PC-3 (cell line): ENCODE measurements around the gene GSC2. TPM values are rescaled to one million over a fixed set of nuclear protein-coding genes. Genes with fewer than 3 reads are reported as not detected.

ENCODE experiments used
- ATAC-seq: fragments of 200-7000 bp; cut with Tn5 transposase; 2 replicates; pipeline ENCODE4 v1.9.1; 2020; ENCODE audit warnings: mild to moderate bottlenecking, moderate library complexity
- BruUV-seq: library from RNA; stranded (reverse); fragments of 400-500 nt; replicated peaks from 2 replicates; lab custom pipeline; 2021; lab: Mats Ljungman, UMichigan
- CTCF ChIA-PET: fragments of 300-600 bp; sonication (Branson Sonifier 250); formaldehyde crosslinking; loops from one replicate; lab custom pipeline; 2022; ENCODE audit warnings: antibody characterized with exemption; lab: Charles Lee
- POLR2A ChIA-PET: fragments of 300-600 bp; sonication (Branson Sonifier 250); formaldehyde crosslinking; loops from one replicate; lab custom pipeline; 2022; ENCODE audit warnings: antibody characterized with exemption; ENCODE audit not compliant: unreplicated experiment; lab: Charles Lee
- DNase-seq: peaks from one replicate; pipeline ENCODE4 v3.0.0-alpha.2; 2015
- H2AFZ ChIP-seq: fragments of 300-600 bp; sonication (generic); 2 replicates; pipeline ENCODE4 v1.6.0; 2016; ENCODE audit warnings: antibody characterized with exemption, low read length
- H3F3A ChIP-seq: fragments of 300-600 bp; sonication (generic); one replicate; pipeline ENCODE4 v1.6.0; 2017; ENCODE audit warnings: antibody characterized with exemption, low read length, control low read depth, mild to moderate bottlenecking; ENCODE audit not compliant: unreplicated experiment
- H3K27ac ChIP-seq: fragments of 300-600 bp; sonication (generic); 2 replicates; pipeline ENCODE4 v1.5.1; 2016; ENCODE audit warnings: mild to moderate bottlenecking, low read length
- H3K27me3 ChIP-seq: fragments of 300-600 bp; sonication (generic); 2 replicates; pipeline ENCODE4 v1.6.1; 2016; ENCODE audit warnings: low read length, mixed read lengths
- H3K36me3 ChIP-seq: fragments of 300-600 bp; sonication (generic); 2 replicates; pipeline ENCODE4 v1.6.1; 2016; ENCODE audit warnings: low read depth, mixed run types, low read length, mixed read lengths
- H3K4me1 ChIP-seq: fragments of 300-600 bp; sonication (generic); 2 replicates; pipeline ENCODE4 v1.5.1; 2016; ENCODE audit warnings: low read length; ENCODE audit not compliant: insufficient read depth
- H3K4me2 ChIP-seq: fragments of 300-600 bp; sonication (generic); 2 replicates; pipeline ENCODE4 v1.6.0; 2016; ENCODE audit warnings: low read length
- H3K4me3 ChIP-seq: fragments of 300-600 bp; sonication (generic); 2 replicates; pipeline ENCODE4 v1.5.1; 2016; ENCODE audit warnings: mild to moderate bottlenecking, low read length, mixed read lengths
- H3K79me2 ChIP-seq: fragments of 300-600 bp; sonication (generic); 2 replicates; pipeline ENCODE4 v1.6.1; 2017; ENCODE audit warnings: low read length, mixed read lengths
- H3K9ac ChIP-seq: fragments of 300-600 bp; sonication (generic); 2 replicates; pipeline ENCODE4 v1.6.0; 2016; ENCODE audit warnings: mild to moderate bottlenecking, low read length
- H3K9me2 ChIP-seq: fragments of 300-600 bp; sonication (generic); replicated peaks from 2 replicates; pipeline ENCODE4 v1.6.1; 2016; ENCODE audit warnings: mixed run types, low read length, mixed read lengths
- H3K9me3 ChIP-seq: fragments of 300-600 bp; sonication (generic); 2 replicates; pipeline ENCODE4 v1.6.1; 2016; ENCODE audit warnings: low read length, mixed read lengths
- H4K20me1 ChIP-seq: fragments of 300-600 bp; sonication (generic); 2 replicates; pipeline ENCODE4 v1.6.1; 2016; ENCODE audit warnings: low read length, mixed read lengths
- CTCF ChIP-seq: fragments of 300-600 bp; sonication (generic); conservative IDR thresholded peaks from 2 replicates; pipeline ENCODE4 v1.5.1; 2017; ENCODE audit warnings: antibody characterized with exemption, low read depth, mild to moderate bottlenecking, low read length
- EZH2 ChIP-seq: fragments of 300-600 bp; sonication (generic); IDR thresholded peaks from one replicate; pipeline ENCODE4 v1.6.1; 2017; ENCODE audit warnings: antibody characterized with exemption, mild to moderate bottlenecking, low read length; ENCODE audit not compliant: unreplicated experiment
- EZH2phosphoT487 ChIP-seq: fragments of 300-600 bp; sonication (generic); IDR thresholded peaks from 2 replicates; pipeline ENCODE4 v1.6.1; 2018; ENCODE audit warnings: mild to moderate bottlenecking, antibody characterized with exemption, low read length, borderline replicate concordance
- intact Hi-C: fragments of 100-400 bp; cut with micrococcal nuclease; formaldehyde crosslinking; loops from 2 replicates; pipeline ENCODE4 v1.9.0; 2023
- total RNA-seq: library from RNA; depleted of rRNA; stranded (reverse); fragments of >200 nt; gene quantifications from 2 replicates; pipeline ENCODE4 v1.2.3, GENCODE V29; 2014

The GSC2 gene
- total RNA-seq, 1 experiment from 2014 or later, result not detected

- intact Hi-C loops, result no loop called here
- H3K36me3 ChIP-seq, result peaks cover 6% of the 10 kb centered on the region; the same call in 1 of the 2 replicates
- H2AFZ ChIP-seq, result no peak overlapping the region
- no peaks in the 10 kb centered on the region for H3K9me3 ChIP-seq
- no peaks in the 10 kb centered on the region for H3K9me2 ChIP-seq
- H4K20me1 ChIP-seq, result no peaks in the 10 kb centered on the region
- H3K27me3 ChIP-seq, result no peaks in the 10 kb centered on the region
- ATAC-seq (no peak), DNase-seq (no peak)
- no peak overlapping the region for H3K9ac ChIP-seq
- H3F3A ChIP-seq, result no peaks in the 10 kb centered on the region
- H3K27ac ChIP-seq, result no peak overlapping the region
- POLR2A ChIA-PET, result no interaction called here
- H3K4me2 ChIP-seq, result no peak overlapping the region
- CTCF ChIA-PET, result no interaction called here
- no peak overlapping the region for H3K4me3 ChIP-seq
- H3K79me2 ChIP-seq, result peaks cover 18% of the 10 kb centered on the region
- no TSS peak for BruUV-seq
- no peak for TF ChIP-seq EZH2
- no peak for TF ChIP-seq CTCF
- no peak for TF ChIP-seq EZH2phosphoT487
- H3K4me1 ChIP-seq, result no peaks in the 10 kb centered on the region
Measured at GRCh38 chr22:19142394-19142793, 7.7 kb downstream of the GSC2 start.

- no peak for ATAC-seq
- Histone ChIP-seq H3K4me3 (no peak overlapping the region), H3K27ac (no peak overlapping the region), H3K9me3 (no peaks in the 10 kb centered on the region), H3K4me1 (no peaks in the 10 kb centered on the region), H3F3A (no peaks in the 10 kb centered on the region), H3K79me2 (peaks cover 18% of the 10 kb centered on the region), H3K27me3 (no peaks in the 10 kb centered on the region), H4K20me1 (no peaks in the 10 kb centered on the region), H3K36me3 (peaks cover 6% of the 10 kb centered on the region; the same call in 1 of the 2 replicates), H3K9me2 (no peaks in the 10 kb centered on the region), H3K9ac (no peak overlapping the region), H3K4me2 (no peak overlapping the region), H2AFZ (no peak overlapping the region)
- POLR2A ChIA-PET, result interaction anchor here (0.6 kb wide), 1 partner anchor 26 kb away, joined by 28 read pairs; no protein-coding TSS in a partner anchor
- no TSS peak for BruUV-seq
- intact Hi-C loops, result no loop called here
- no peak for DNase-seq
- no peak for TF ChIP-seq EZH2
- TF ChIP-seq CTCF, result no peak
- TF ChIP-seq EZH2phosphoT487, result no peak
- CTCF ChIA-PET, result no interaction called here
Measured at GRCh38 chr22:19139974-19140373, 10.1 kb downstream of the GSC2 start.

GRCh38 chr22:19139001-19139356 is 11.1 kb downstream of the GSC2 start:
- no peak overlapping the region for H3K4me2 ChIP-seq
- CTCF ChIA-PET, result no interaction called here
- no peak for TF ChIP-seq EZH2
- no peak for TF ChIP-seq EZH2phosphoT487
- TF ChIP-seq CTCF, result no peak
- no peaks in the 10 kb centered on the region for H3F3A ChIP-seq
- no TSS peak for BruUV-seq
- H3K36me3 ChIP-seq, result peaks cover 6% of the 10 kb centered on the region; the same call in 1 of the 2 replicates
- no peak overlapping the region for H3K9ac ChIP-seq
- no peaks in the 10 kb centered on the region for H3K27me3 ChIP-seq
- H3K9me3 ChIP-seq, result no peaks in the 10 kb centered on the region
- DNase-seq (no peak), ATAC-seq (no peak)
- H3K4me1 ChIP-seq, result no peaks in the 10 kb centered on the region
- POLR2A ChIA-PET, result no interaction called here
- H4K20me1 ChIP-seq, result no peaks in the 10 kb centered on the region
- H3K9me2 ChIP-seq, result no peaks in the 10 kb centered on the region
- no peak overlapping the region for H3K4me3 ChIP-seq
- no peak overlapping the region for H2AFZ ChIP-seq
- intact Hi-C loops, result no loop called here
- no peak overlapping the region for H3K27ac ChIP-seq
- H3K79me2 ChIP-seq, result peaks cover 14% of the 10 kb centered on the region
